DMS 273 (cell line): ENCODE data around the gene CLDN9.
A peak's percentile ranks its signal among the peaks of the same experiment; 100 is the strongest.

Experiments used
- DNase-seq: peaks from one replicate; lab custom pipeline; 2025; ENCODE audit not compliant: unreplicated experiment; lab: John Stamatoyannopoulos, UW

The CLDN9 gene

GRCh38 chr16:2992383-2993081, 20.2 kb upstream of the CLDN9 start:
- DNase-seq: no peak

GRCh38 chr16:2996298-2996697, 16.4 kb upstream of the CLDN9 start:
- DNase-seq: no peak

GRCh38 chr16:2999929-3000328, 12.8 kb upstream of the CLDN9 start:
- no peak for DNase-seq

- DNase-seq: no peak
Observed at GRCh38 chr16:3000540-3000939, 12.2 kb upstream of the CLDN9 start.

- DNase-seq: no peak
Observed at GRCh38 chr16:3001316-3001715, 11.4 kb upstream of the CLDN9 start.

- peak; percentile 99 for DNase-seq
Observed at GRCh38 chr16:3003582-3004270, 9.0 kb upstream of the CLDN9 start.

- DNase-seq: peak; percentile 74
Observed at GRCh38 chr16:3004319-3004718, 8.4 kb upstream of the CLDN9 start.

GRCh38 chr16:3004781-3005284, 7.9 kb upstream of the CLDN9 start:
- peak; percentile 69 for DNase-seq

GRCh38 chr16:3007059-3007956, 5.4 kb upstream of the CLDN9 start:
- no peak for DNase-seq

- no peak for DNase-seq
Observed at GRCh38 chr16:3007957-3008689, 4.6 kb upstream of the CLDN9 start.

- no peak for DNase-seq
Observed at GRCh38 chr16:3008690-3009037, 4.1 kb upstream of the CLDN9 start.

- DNase-seq: no peak
Observed at GRCh38 chr16:3009568-3010390, 2.9 kb upstream of the CLDN9 start.

GRCh38 chr16:3010510-3010909, 2.2 kb upstream of the CLDN9 start:
- DNase-seq: no peak

- DNase-seq: no peak
Observed at GRCh38 chr16:3012246-3012645, 477 bp upstream of the CLDN9 start.

- no peak for DNase-seq
Observed at GRCh38 chr16:3013491-3013951, 798 bp downstream of the CLDN9 start.

GRCh38 chr16:3013998-3014690, 1.4 kb downstream of the CLDN9 start:
- DNase-seq: no peak

- no peak for DNase-seq
Observed at GRCh38 chr16:3014971-3015370, 2.2 kb downstream of the CLDN9 start.

GRCh38 chr16:3015865-3016521, 3.3 kb downstream of the CLDN9 start:
- DNase-seq: no peak

- DNase-seq: no peak
Observed at GRCh38 chr16:3017344-3017743, 4.6 kb downstream of the CLDN9 start.
